Measurements from ENCODE around the gene ZNF583.

ZNF583 gene

GRCh38 chr19:56403764-56404704 is at the start of gene ZNF583:
Gene ZNF583 (plus strand): TSS chr19:56404332. CDS start chr19:56407115, 2,783 bp downstream.
- peak; percentile 80 to 82 (median 82) for DNase-seq (ENCODE audit: low read depth in 3 of 3)

GRCh38 chr19:56355517-56355916 is 48.6 kb upstream of the ZNF583 start:
- no peak for DNase-seq (ENCODE audit: low read depth in 3 of 3)

GRCh38 chr19:56356944-56357343 is 47.2 kb upstream of the ZNF583 start:
- DNase-seq (ENCODE audit: low read depth in 3 of 3), result no peak

GRCh38 chr19:56360841-56361240 is 43.3 kb upstream of the ZNF583 start:
- no peak for DNase-seq (ENCODE audit: low read depth in 3 of 3)

GRCh38 chr19:56367829-56368711 is 36.1 kb upstream of the ZNF583 start:
- peak; percentile 54 to 62 (median 59) for DNase-seq (ENCODE audit: low read depth in 3 of 3)

- no peak for DNase-seq (ENCODE audit: low read depth in 3 of 3)
Measured at GRCh38 chr19:56369886-56370676, 34.1 kb upstream of the ZNF583 start.

- DNase-seq (ENCODE audit: low read depth in 3 of 3), result no peak
Measured at GRCh38 chr19:56372281-56372680, 31.9 kb upstream of the ZNF583 start.

- DNase-seq (ENCODE audit: low read depth in 3 of 3), result no peak
Measured at GRCh38 chr19:56377105-56377924, 26.8 kb upstream of the ZNF583 start.

GRCh38 chr19:56383826-56384605 is 20.1 kb upstream of the ZNF583 start:
- DNase-seq (ENCODE audit: low read depth in 3 of 3), result no peak

GRCh38 chr19:56393119-56394012 is 10.8 kb upstream of the ZNF583 start, which contains the start of gene ZNF582:
Gene ZNF582 (minus strand): TSS chr19:56393534. CDS start chr19:56391752, 1,782 bp downstream.
- DNase-seq (ENCODE audit: low read depth in 3 of 3), result peak; percentile 77 to 87 (median 85)

- no peak for DNase-seq (ENCODE audit: low read depth in 3 of 3)
Measured at GRCh38 chr19:56398809-56399208, 5.3 kb upstream of the ZNF583 start.

GRCh38 chr19:56400485-56400884 is 3.6 kb upstream of the ZNF583 start:
- DNase-seq (ENCODE audit: low read depth in 3 of 3), result no peak

- DNase-seq (ENCODE audit: low read depth in 3 of 3), result no peak
Measured at GRCh38 chr19:56403261-56403660, 871 bp upstream of the ZNF583 start.

- no peak for DNase-seq (ENCODE audit: low read depth in 3 of 3)
Measured at GRCh38 chr19:56404705-56405056, 549 bp downstream of the ZNF583 start.

- no peak for DNase-seq (ENCODE audit: low read depth in 3 of 3)
Measured at GRCh38 chr19:56405062-56405461, 930 bp downstream of the ZNF583 start.

- no peak for DNase-seq (ENCODE audit: low read depth in 3 of 3)
Measured at GRCh38 chr19:56423276-56423984, 19.3 kb downstream of the ZNF583 start.

- no peak for DNase-seq (ENCODE audit: low read depth in 3 of 3)
Measured at GRCh38 chr19:56423985-56424353, 19.8 kb downstream of the ZNF583 start.

- no peak for DNase-seq (ENCODE audit: low read depth in 3 of 3)
Measured at GRCh38 chr19:56441206-56441792, 37.2 kb downstream of the ZNF583 start.
